K562 (cell line): ENCODE data around the gene PPIL1. TPM values are rescaled to one million over a fixed set of nuclear protein-coding genes. Genes with fewer than 3 reads are reported as not detected.

Experiments
- ATAC-seq: fragments of 200-7000 bp; cut with Tn5 transposase; 3 replicates; pipeline ENCODE4 v1.9.1; 2020; ENCODE audit warnings: moderate library complexity
- BruUV-seq: library from RNA; stranded (reverse); fragments of 400-500 nt; replicated peaks from 2 replicates; lab custom pipeline; 2021; lab: Mats Ljungman, UMichigan
- CTCF ChIA-PET: fragments of 300-600 bp; formaldehyde crosslinking; extraction: SDS; loops from one replicate; lab custom pipeline; 2021; ENCODE audit warnings: low intra/inter-chr PET ratio; lab: Yijun Ruan, JAX
- POLR2A ChIA-PET: fragments of 300-600, 350-650 bp; sonication (Branson Sonifier 250); formaldehyde crosslinking; extraction: SDS; loops from one replicate; lab custom pipeline; 2021; ENCODE audit warnings: antibody characterized with exemption, inconsistent platforms; lab: Yijun Ruan, JAX
- DNase-seq, 4 experiments: peaks; one replicate each; pipeline versions ENCODE4 v3.0.0 to v3.0.0-alpha.2; 2011 to 2018; ENCODE audit warnings: low spot score in 3 of 4, mixed read lengths in 3 of 4; ENCODE audit errors: extremely low read depth in 1 of 4
- FAIRE-seq: peaks from 2 replicates; lab custom pipeline; 2011; peaks lifted over from hg19 to GRCh38; lab: Jason Lieb, UNC
- H2AFZ ChIP-seq: 2 replicates; pipeline ENCODE4 v1.6.0; 2011; ENCODE audit warnings: low read depth, low read length, control low read depth, inconsistent platforms
- H3K27ac ChIP-seq: fragments of 200-600 bp; 3 replicates; pipeline ENCODE4 v1.8.0; 2011; ENCODE audit warnings: low read depth, mild to moderate bottlenecking, control low read depth, inconsistent platforms, low read length, moderate library complexity, mixed read lengths; ENCODE audit errors: extremely low read depth
- H3K27me3 ChIP-seq, 2 experiments: fragments of 300-600 bp in 1 of 2; 2 replicates in 1 of 2; 3 replicates in 1 of 2; pipeline versions ENCODE4 v1.6.0 to v1.8.0; 2011; ENCODE audit warnings: inconsistent platforms in 2 of 2, low read length in 2 of 2, mild to moderate bottlenecking in 1 of 2, mixed read lengths in 1 of 2, moderate library complexity in 1 of 2; ENCODE audit not compliant: control insufficient read depth in 2 of 2, insufficient read depth in 2 of 2
- H3K36me3 ChIP-seq: fragments of 300-600 bp; 3 replicates; pipeline ENCODE4 v1.8.0; 2011; ENCODE audit warnings: mild to moderate bottlenecking, low read length, inconsistent platforms; ENCODE audit not compliant: control insufficient read depth, insufficient read depth
- H3K4me1 ChIP-seq, 2 experiments: fragments of 200-600 bp in 1 of 2; replicated peaks in 1 of 2; 2 replicates in 1 of 2; 3 replicates in 1 of 2; pipeline versions ENCODE4 v1.5.1 to v1.8.0; 2011; ENCODE audit warnings: inconsistent platforms in 2 of 2, low read length in 2 of 2, mild to moderate bottlenecking in 1 of 2, mixed read lengths in 1 of 2, moderate library complexity in 1 of 2; ENCODE audit not compliant: control insufficient read depth in 2 of 2, insufficient read depth in 2 of 2
- H3K4me2 ChIP-seq: 2 replicates; pipeline ENCODE4 v1.6.1; 2011; ENCODE audit warnings: low read length, control low read depth, inconsistent platforms, mixed read lengths; ENCODE audit not compliant: insufficient read depth
- H3K4me3 ChIP-seq: fragments of 200-600 bp; sonication (generic), shearing (Covaris generic); 2 replicates; pipeline ENCODE4 v1.5.1; 2016; ENCODE audit warnings: control low read depth, inconsistent platforms
- H3K79me2 ChIP-seq: fragments of 200-600 bp; 3 replicates; pipeline ENCODE4 v1.8.0; 2011; ENCODE audit warnings: low read length, inconsistent platforms; ENCODE audit not compliant: control insufficient read depth, insufficient read depth
- H3K9ac ChIP-seq, 2 experiments: 2 replicates each; pipeline versions ENCODE4 v1.6.0 to v1.6.1; 2011; ENCODE audit warnings: low read depth in 2 of 2, low read length in 2 of 2, control low read depth in 1 of 2, inconsistent platforms in 1 of 2, mild to moderate bottlenecking in 1 of 2, mixed read lengths in 1 of 2; ENCODE audit not compliant: insufficient read depth in 1 of 2
- H3K9me1 ChIP-seq: one replicate; pipeline ENCODE4 v1.6.0; 2011; ENCODE audit warnings: inconsistent platforms, mild to moderate bottlenecking, low read length, moderate library complexity; ENCODE audit not compliant: control insufficient read depth, insufficient read depth
- H3K9me3 ChIP-seq: replicated peaks from 2 replicates; pipeline ENCODE4 v1.5.1; 2011; ENCODE audit warnings: low read depth, low read length, inconsistent platforms; ENCODE audit not compliant: control insufficient read depth, insufficient read depth
- H4K20me1 ChIP-seq: replicated peaks from 2 replicates; pipeline ENCODE4 v1.6.1; 2011; ENCODE audit warnings: low read length, inconsistent platforms, mixed read lengths; ENCODE audit not compliant: control insufficient read depth, insufficient read depth
- EP300 ChIP-seq: IDR thresholded peaks from 2 replicates; pipeline ENCODE4 v1.6.1; 2012; ENCODE audit warnings: low read length, improper control_type of control experiment
- JUN ChIP-seq, 2 experiments: sonication (generic) in 1 of 2; formaldehyde crosslinking in 1 of 2; IDR thresholded peaks; 2 replicates each; pipeline versions ENCODE4 v1.6.1 to v1.8.0; 2012 to 2022; ENCODE audit warnings: borderline replicate concordance in 2 of 2, mild to moderate bottlenecking in 2 of 2, improper control_type of control experiment in 1 of 2, low read depth in 1 of 2, low read length in 1 of 2, missing genetic modification reagents in 1 of 2
- KLF6 ChIP-seq: fragments of 250-450 bp; sonication (Bioruptor Pico); IDR thresholded peaks from 2 replicates; pipeline ENCODE4 v1.4.0; 2020; ENCODE audit warnings: mild to moderate bottlenecking, moderate library complexity, borderline replicate concordance
- MBD2 ChIP-seq: sonication (generic); IDR thresholded peaks from 2 replicates; pipeline ENCODE4 v1.6.1; 2016; ENCODE audit warnings: low read depth, borderline replicate concordance
- SIN3B ChIP-seq: fragments of 450-650 bp; IDR thresholded peaks from 2 replicates; pipeline ENCODE4 v1.6.1; 2017; ENCODE audit warnings: low read depth, mild to moderate bottlenecking, moderate library complexity
- SMARCE1 ChIP-seq: fragments of 450-650 bp; IDR thresholded peaks from 2 replicates; pipeline ENCODE4 v1.7.1; 2016; ENCODE audit warnings: mild to moderate bottlenecking
- TFAM ChIP-seq: fragments of 250-450 bp; sonication (Bioruptor Pico); conservative IDR thresholded peaks from 2 replicates; pipeline ENCODE4 v1.5.0; 2021; ENCODE audit warnings: mild to moderate bottlenecking, moderate library complexity
- TOE1 ChIP-seq, 2 experiments: fragments of 450-650 bp in 1 of 2; sonication (generic) in 1 of 2; formaldehyde crosslinking in 1 of 2; IDR thresholded peaks; 2 replicates each; pipeline versions ENCODE4 v1.7.1 to v1.8.0; 2016 to 2022; ENCODE audit warnings: borderline replicate concordance in 2 of 2, mild to moderate bottlenecking in 2 of 2, antibody characterized with exemption in 1 of 2, inconsistent platforms in 1 of 2, low read depth in 1 of 2, missing genetic modification reagents in 1 of 2, moderate library complexity in 1 of 2
- U2AF1 ChIP-seq: fragments of 200-400 bp; formaldehyde crosslinking; optimal IDR thresholded peaks from 2 replicates; pipeline ENCODE3; 2017; ENCODE audit warnings: mild to moderate bottlenecking, low read depth, low read length, moderate library complexity
- ZC3H4 ChIP-seq: sonication (generic); formaldehyde crosslinking; IDR thresholded peaks from 2 replicates; pipeline ENCODE4 v1.9.0; 2021; ENCODE audit warnings: missing genetic modification reagents, borderline replicate concordance
- ZFX ChIP-seq: sonication (generic); formaldehyde crosslinking; IDR thresholded peaks from 2 replicates; pipeline ENCODE4 v1.8.0; 2022; ENCODE audit warnings: mild to moderate bottlenecking, missing genetic modification reagents, moderate library complexity
- ZNF133 ChIP-seq: fragments of 250-450 bp; sonication (Bioruptor Pico); IDR thresholded peaks from 2 replicates; pipeline ENCODE4 v1.4.0; 2020; ENCODE audit warnings: mild to moderate bottlenecking
- WGBS: fragments of 100-300 bp; shearing (Covaris generic); methylation state at CpG from one replicate; pipeline ENCODE4 v1.1.6; 2016; ENCODE audit warnings: low coverage, mixed read lengths; ENCODE audit not compliant: insufficient coverage; ENCODE audit errors: missing lambda C conversion rate; 5-methylcytosine and 5-hydroxymethylcytosine counted together
- in situ Hi-C: fragments of 300-500 bp; cut with MboI; formaldehyde crosslinking; loops from 4 replicates; pipeline ENCODE4 v1.15.0; 2018; ENCODE audit warnings: inconsistent platforms, mixed read lengths
- intact Hi-C: fragments of 100-400 bp; cut with micrococcal nuclease; formaldehyde crosslinking; loops from 2 replicates; pipeline ENCODE4 v1.14.2; 2022
- polyA plus RNA-seq, 8 experiments: library from polyadenylated mRNA; depleted of rRNA in 4 of 8; stranded (reverse) in 5 of 8; unstranded in 3 of 8; fragments of >200 nt; fragmentation: Nextera tagmentation in 2 of 8; fragmentation: Illumina TruSeq in 1 of 8; extraction: Ambion mirVana in 2 of 8; extraction: Trizol in 1 of 8; gene quantifications; 2 replicates each; pipeline versions ENCODE4 v1.2.1 to v1.2.3, GENCODE V29; 2011 to 2014; ENCODE audit warnings: inconsistent platforms in 1 of 8, missing spikeins in 1 of 8
- total RNA-seq, 7 experiments: library from RNA; depleted of rRNA in 6 of 7; stranded (reverse); fragments of >200 nt in 6 of 7; fragmentation: Illumina TruSeq in 2 of 7; extraction: Trizol in 2 of 7; gene quantifications; 2 replicates each; pipeline versions ENCODE4 v1.2.1 to v1.2.3, GENCODE V29; 2011 to 2021; ENCODE audit warnings: low replicate concordance in 1 of 7
- TF ChIP-seq, protein P1 (sequence below): fragments of 250-450 bp; sonication (Bioruptor Pico); IDR thresholded peaks from 2 replicates; pipeline ENCODE4 v1.8.0; 2021; ENCODE audit warnings: mild to moderate bottlenecking, moderate library complexity
- TF ChIP-seq, protein P2 (sequence below): fragments of 200-800 bp; sonication (Bioruptor generic); IDR thresholded peaks from 2 replicates; pipeline ENCODE4 v1.6.1; 2016; ENCODE audit warnings: missing genetic modification characterization, missing compliant biosample characterization
- TF ChIP-seq, protein P3 (sequence below): sonication (generic); formaldehyde crosslinking; IDR thresholded peaks from 2 replicates; pipeline ENCODE4 v1.5.0; 2020; ENCODE audit warnings: missing genetic modification reagents

Gene PPIL1
- total and polyA plus RNA-seq, 9 of the 15 experiments (the other 6 are each of a cell fraction or from before 2014, with no cell fraction given) = 65.8 to 205 (median 130) TPM

DNA sequence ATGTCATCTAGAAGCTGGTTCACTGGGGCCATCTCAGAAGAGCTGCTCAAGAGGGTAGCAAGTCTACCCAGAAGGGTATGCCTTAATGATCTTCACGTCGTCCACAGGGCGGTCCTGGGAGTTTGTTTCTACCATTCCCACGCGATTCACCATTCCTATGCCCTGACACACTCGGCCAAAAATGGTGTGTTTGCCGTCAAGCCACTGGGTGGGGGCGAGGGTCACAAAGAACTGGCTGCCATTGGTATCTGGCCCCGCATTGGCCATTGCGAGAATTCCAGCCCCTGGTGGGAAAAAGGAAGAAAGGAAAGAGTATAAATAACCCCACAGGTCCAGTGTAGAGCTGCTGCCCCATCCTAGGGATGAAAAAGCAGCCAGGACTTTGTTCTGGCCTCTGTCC is 18.9 kb downstream of the PPIL1 start:
- no peak overlapping the region for H3K27ac ChIP-seq
- no peak overlapping the region for H3K9ac ChIP-seq
- no TSS peak for BruUV-seq
- H3K27me3 ChIP-seq = no peaks in the 10 kb centered on the region
- no peaks in the 10 kb centered on the region for H4K20me1 ChIP-seq
- POLR2A ChIA-PET = interaction anchor here (0.6 to 1.0 kb wide), 2 partner anchors 37 to 74 kb away, joined by 3 read pairs; no protein-coding TSS in a partner anchor
- H3K4me1 ChIP-seq = peaks cover 0 to 12% of the 10 kb centered on the region in 2 experiments; a peak in 3 of 5 replicates
- H3K4me2 ChIP-seq = no peak overlapping the region
- H3K36me3 ChIP-seq = peaks cover 87% of the 10 kb centered on the region
- ATAC-seq (no peak), FAIRE-seq (no peak), DNase-seq (no peak)
- no peak overlapping the region for H3K4me3 ChIP-seq
- 92% methylated on average over 10 of the region's 10 CpGs for WGBS
- H3K9me1 ChIP-seq = no peaks in the 10 kb centered on the region
- peaks cover 39% of the 10 kb centered on the region for H3K79me2 ChIP-seq
- CTCF ChIA-PET = no interaction called here
- H2AFZ ChIP-seq = no peak overlapping the region
- in situ Hi-C loops (no loop called here), intact Hi-C loops (no loop called here)
- H3K9me3 ChIP-seq = no peaks in the 10 kb centered on the region
- TF ChIP-seq, protein P1, sequence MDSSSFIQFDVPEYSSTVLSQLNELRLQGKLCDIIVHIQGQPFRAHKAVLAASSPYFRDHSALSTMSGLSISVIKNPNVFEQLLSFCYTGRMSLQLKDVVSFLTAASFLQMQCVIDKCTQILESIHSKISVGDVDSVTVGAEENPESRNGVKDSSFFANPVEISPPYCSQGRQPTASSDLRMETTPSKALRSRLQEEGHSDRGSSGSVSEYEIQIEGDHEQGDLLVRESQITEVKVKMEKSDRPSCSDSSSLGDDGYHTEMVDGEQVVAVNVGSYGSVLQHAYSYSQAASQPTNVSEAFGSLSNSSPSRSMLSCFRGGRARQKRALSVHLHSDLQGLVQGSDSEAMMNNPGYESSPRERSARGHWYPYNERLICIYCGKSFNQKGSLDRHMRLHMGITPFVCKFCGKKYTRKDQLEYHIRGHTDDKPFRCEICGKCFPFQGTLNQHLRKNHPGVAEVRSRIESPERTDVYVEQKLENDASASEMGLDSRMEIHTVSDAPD (CRISPR knock-in tag) = no peak
- TF ChIP-seq ZFX (CRISPR knock-in tag) = no peak
- TF ChIP-seq, protein P2, sequence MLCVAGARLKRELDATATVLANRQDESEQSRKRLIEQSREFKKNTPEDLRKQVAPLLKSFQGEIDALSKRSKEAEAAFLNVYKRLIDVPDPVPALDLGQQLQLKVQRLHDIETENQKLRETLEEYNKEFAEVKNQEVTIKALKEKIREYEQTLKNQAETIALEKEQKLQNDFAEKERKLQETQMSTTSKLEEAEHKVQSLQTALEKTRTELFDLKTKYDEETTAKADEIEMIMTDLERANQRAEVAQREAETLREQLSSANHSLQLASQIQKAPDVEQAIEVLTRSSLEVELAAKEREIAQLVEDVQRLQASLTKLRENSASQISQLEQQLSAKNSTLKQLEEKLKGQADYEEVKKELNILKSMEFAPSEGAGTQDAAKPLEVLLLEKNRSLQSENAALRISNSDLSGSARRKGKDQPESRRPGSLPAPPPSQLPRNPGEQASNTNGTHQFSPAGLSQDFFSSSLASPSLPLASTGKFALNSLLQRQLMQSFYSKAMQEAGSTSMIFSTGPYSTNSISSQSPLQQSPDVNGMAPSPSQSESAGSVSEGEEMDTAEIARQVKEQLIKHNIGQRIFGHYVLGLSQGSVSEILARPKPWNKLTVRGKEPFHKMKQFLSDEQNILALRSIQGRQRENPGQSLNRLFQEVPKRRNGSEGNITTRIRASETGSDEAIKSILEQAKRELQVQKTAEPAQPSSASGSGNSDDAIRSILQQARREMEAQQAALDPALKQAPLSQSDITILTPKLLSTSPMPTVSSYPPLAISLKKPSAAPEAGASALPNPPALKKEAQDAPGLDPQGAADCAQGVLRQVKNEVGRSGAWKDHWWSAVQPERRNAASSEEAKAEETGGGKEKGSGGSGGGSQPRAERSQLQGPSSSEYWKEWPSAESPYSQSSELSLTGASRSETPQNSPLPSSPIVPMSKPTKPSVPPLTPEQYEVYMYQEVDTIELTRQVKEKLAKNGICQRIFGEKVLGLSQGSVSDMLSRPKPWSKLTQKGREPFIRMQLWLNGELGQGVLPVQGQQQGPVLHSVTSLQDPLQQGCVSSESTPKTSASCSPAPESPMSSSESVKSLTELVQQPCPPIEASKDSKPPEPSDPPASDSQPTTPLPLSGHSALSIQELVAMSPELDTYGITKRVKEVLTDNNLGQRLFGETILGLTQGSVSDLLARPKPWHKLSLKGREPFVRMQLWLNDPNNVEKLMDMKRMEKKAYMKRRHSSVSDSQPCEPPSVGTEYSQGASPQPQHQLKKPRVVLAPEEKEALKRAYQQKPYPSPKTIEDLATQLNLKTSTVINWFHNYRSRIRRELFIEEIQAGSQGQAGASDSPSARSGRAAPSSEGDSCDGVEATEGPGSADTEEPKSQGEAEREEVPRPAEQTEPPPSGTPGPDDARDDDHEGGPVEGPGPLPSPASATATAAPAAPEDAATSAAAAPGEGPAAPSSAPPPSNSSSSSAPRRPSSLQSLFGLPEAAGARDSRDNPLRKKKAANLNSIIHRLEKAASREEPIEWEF (CRISPR knock-in tag) = no peak
- TF ChIP-seq EP300 = no peak
- no peak for TF ChIP-seq TOE1 (IDR thresholded peaks at IDR 0.05; ENCODE audit: borderline replicate concordance)
- no peak for TF ChIP-seq TOE1 (CRISPR knock-in tag; IDR thresholded peaks at IDR 0.05; ENCODE audit: borderline replicate concordance, low read depth)
- no peak for TF ChIP-seq JUN (IDR thresholded peaks at IDR 0.05; ENCODE audit: borderline replicate concordance, low read depth, low read length)
- TF ChIP-seq JUN (CRISPR knock-in tag; IDR thresholded peaks at IDR 0.05; ENCODE audit: borderline replicate concordance) = no peak
- no peak for TF ChIP-seq SMARCE1
- TF ChIP-seq ZNF133 (CRISPR knock-in tag) = no peak
- TF ChIP-seq, protein P3, sequence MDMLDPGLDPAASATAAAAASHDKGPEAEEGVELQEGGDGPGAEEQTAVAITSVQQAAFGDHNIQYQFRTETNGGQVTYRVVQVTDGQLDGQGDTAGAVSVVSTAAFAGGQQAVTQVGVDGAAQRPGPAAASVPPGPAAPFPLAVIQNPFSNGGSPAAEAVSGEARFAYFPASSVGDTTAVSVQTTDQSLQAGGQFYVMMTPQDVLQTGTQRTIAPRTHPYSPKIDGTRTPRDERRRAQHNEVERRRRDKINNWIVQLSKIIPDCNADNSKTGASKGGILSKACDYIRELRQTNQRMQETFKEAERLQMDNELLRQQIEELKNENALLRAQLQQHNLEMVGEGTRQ (CRISPR knock-in tag) = no peak
- no peak for TF ChIP-seq MBD2
- TF ChIP-seq U2AF1 = no peak
- TF ChIP-seq SIN3B = no peak
- no peak for TF ChIP-seq TFAM
- no peak for TF ChIP-seq KLF6 (CRISPR knock-in tag)
- no peak for TF ChIP-seq ZC3H4 (CRISPR knock-in tag)
